Natural killer cell (primary cell): ENCODE measurements around the gene RABGAP1L. TPM values are rescaled to one million over a fixed set of nuclear protein-coding genes. Genes with fewer than 3 reads are reported as not detected.
"Not testable (repeated sequence)": the region's sequence is repeated elsewhere in the genome, so short reads cannot be mapped to it uniquely, and the experiment has no call there.

Experiments used
- ATAC-seq, 3 donors: fragments of 150-1000 bp in 2 of 3; fragments of 200-7000 bp in 1 of 3; cut with Tn5 transposase; 1 replicate in 1 of 3; 2 replicates in 2 of 3; pipeline ENCODE4 v1.10.0; 2021; ENCODE audit warnings: mild to moderate bottlenecking in 2 of 3, moderate library complexity in 2 of 3
- DNase-seq, 2 donors: peaks; one replicate each; pipeline versions ENCODE4 v3.0.0 to v3.0.0-alpha.2; 2013 to 2021; ENCODE audit warnings: mixed read lengths in 1 of 2
- H3K27ac ChIP-seq: one replicate; pipeline ENCODE4 v1.5.1; 2013; ENCODE audit warnings: mild to moderate bottlenecking, low read length
- H3K27me3 ChIP-seq: one replicate; pipeline ENCODE4 v1.6.1; 2013; ENCODE audit warnings: low read length; ENCODE audit not compliant: control insufficient read depth, insufficient read depth
- H3K36me3 ChIP-seq: one replicate; pipeline ENCODE4 v1.6.1; 2013; ENCODE audit warnings: low read length; ENCODE audit not compliant: control insufficient read depth, insufficient read depth
- H3K4me1 ChIP-seq: one replicate; pipeline ENCODE4 v1.6.1; 2013; ENCODE audit warnings: low read length; ENCODE audit not compliant: control insufficient read depth, insufficient read depth
- H3K4me3 ChIP-seq: one replicate; pipeline ENCODE4 v1.5.1; 2013; ENCODE audit warnings: low read length
- H3K9me3 ChIP-seq: one replicate; pipeline ENCODE4 v1.6.1; 2013; ENCODE audit warnings: low read length; ENCODE audit not compliant: control insufficient read depth, insufficient read depth
- H3K27ac Mint-ChIP-seq, 2 donors: one replicate each; pipeline ENCODE4 v1.8.0; 2022; ENCODE audit warnings: mild to moderate bottlenecking in 2 of 2, mixed read lengths in 2 of 2, moderate library complexity in 1 of 2
- H3K27me3 Mint-ChIP-seq, 2 donors: one replicate each; pipeline ENCODE4 v1.8.0; 2022; ENCODE audit warnings: low read depth in 2 of 2, mixed read lengths in 2 of 2
- H3K36me3 Mint-ChIP-seq: one replicate; pipeline ENCODE4 v1.8.0; 2022; ENCODE audit warnings: mixed read lengths
- H3K4me1 Mint-ChIP-seq, 2 donors: one replicate each; pipeline ENCODE4 v1.8.0; 2022; ENCODE audit warnings: mixed read lengths in 2 of 2
- H3K4me3 Mint-ChIP-seq: one replicate; pipeline ENCODE4 v1.8.0; 2022; ENCODE audit warnings: mild to moderate bottlenecking, moderate library complexity, mixed read lengths
- H3K9me3 Mint-ChIP-seq, 2 donors: one replicate each; pipeline ENCODE4 v1.8.0; 2022; ENCODE audit warnings: mixed read lengths in 2 of 2
- WGBS: methylation state at CpG from one replicate; pipeline ENCODE4 v1.1.7; 2013; ENCODE audit warnings: missing lambda C conversion rate; ENCODE audit not compliant: insufficient coverage; 5-methylcytosine and 5-hydroxymethylcytosine counted together
- intact Hi-C: fragments of 100-400 bp; cut with micrococcal nuclease; formaldehyde crosslinking; loops from one replicate; pipeline ENCODE4 v1.14.2; 2022
- total RNA-seq, 4 donors: library from RNA; stranded (reverse); fragments of 120-200 nt in 1 of 4; gene quantifications; one replicate each; pipeline versions ENCODE4 v1.2.3 to v1.2.4, GENCODE V29; 2013 to 2022
- TF ChIP-seq, protein P1 (sequence below): fragments of 200-600 bp; IDR thresholded peaks from one replicate; pipeline ENCODE4 v1.8.0; 2022; ENCODE audit warnings: antibody characterized with exemption

The RABGAP1L gene
- total RNA-seq, 3 donors from 2014 or later (not counting 1 experiment from before 2014, with no cell fraction given) = 145 to 168 (median 153) TPM

- H3K4me1 ChIP-seq = no peaks in the 10 kb centered on the region
- WGBS = 65% methylated on average over 4 of the region's 7 CpGs
- no peaks in the 10 kb centered on the region for H3K27me3 ChIP-seq
- no peak overlapping the region for H3K27ac ChIP-seq
- no peaks in the 10 kb centered on the region for H3K9me3 Mint-ChIP-seq
- DNase-seq (no peak), ATAC-seq (no peak)
- no peak overlapping the region for H3K27ac Mint-ChIP-seq
- peaks cover 4 to 31% of the 10 kb centered on the region in 2 donors for H3K27me3 Mint-ChIP-seq
- no peaks in the 10 kb centered on the region for H3K4me1 Mint-ChIP-seq
- no peaks in the 10 kb centered on the region for H3K9me3 ChIP-seq
- H3K36me3 Mint-ChIP-seq = no peaks in the 10 kb centered on the region
- intact Hi-C loops = no loop called here
- H3K4me3 Mint-ChIP-seq = no peak overlapping the region
- TF ChIP-seq, protein P1, sequence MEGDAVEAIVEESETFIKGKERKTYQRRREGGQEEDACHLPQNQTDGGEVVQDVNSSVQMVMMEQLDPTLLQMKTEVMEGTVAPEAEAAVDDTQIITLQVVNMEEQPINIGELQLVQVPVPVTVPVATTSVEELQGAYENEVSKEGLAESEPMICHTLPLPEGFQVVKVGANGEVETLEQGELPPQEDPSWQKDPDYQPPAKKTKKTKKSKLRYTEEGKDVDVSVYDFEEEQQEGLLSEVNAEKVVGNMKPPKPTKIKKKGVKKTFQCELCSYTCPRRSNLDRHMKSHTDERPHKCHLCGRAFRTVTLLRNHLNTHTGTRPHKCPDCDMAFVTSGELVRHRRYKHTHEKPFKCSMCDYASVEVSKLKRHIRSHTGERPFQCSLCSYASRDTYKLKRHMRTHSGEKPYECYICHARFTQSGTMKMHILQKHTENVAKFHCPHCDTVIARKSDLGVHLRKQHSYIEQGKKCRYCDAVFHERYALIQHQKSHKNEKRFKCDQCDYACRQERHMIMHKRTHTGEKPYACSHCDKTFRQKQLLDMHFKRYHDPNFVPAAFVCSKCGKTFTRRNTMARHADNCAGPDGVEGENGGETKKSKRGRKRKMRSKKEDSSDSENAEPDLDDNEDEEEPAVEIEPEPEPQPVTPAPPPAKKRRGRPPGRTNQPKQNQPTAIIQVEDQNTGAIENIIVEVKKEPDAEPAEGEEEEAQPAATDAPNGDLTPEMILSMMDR = no peak
- no peaks in the 10 kb centered on the region for H3K36me3 ChIP-seq
- H3K4me3 ChIP-seq = no peak overlapping the region
Measured at GRCh38 chr1:175037416-175037815, 878.1 kb downstream of the RABGAP1L start.

- no peaks in the 10 kb centered on the region for H3K36me3 ChIP-seq
- no peak overlapping the region for H3K4me3 Mint-ChIP-seq
- H3K4me3 ChIP-seq = no peak overlapping the region
- intact Hi-C loops = no loop called here
- ATAC-seq (no peak), DNase-seq (no peak)
- H3K27ac ChIP-seq = no peak overlapping the region
- no peaks in the 10 kb centered on the region for H3K27me3 ChIP-seq
- TF ChIP-seq, protein P1 = no peak
- 67% methylated on average over 4 of the region's 4 CpGs for WGBS
- H3K9me3 Mint-ChIP-seq = no peaks in the 10 kb centered on the region
- no peaks in the 10 kb centered on the region for H3K4me1 ChIP-seq
- no peaks in the 10 kb centered on the region for H3K4me1 Mint-ChIP-seq
- no peak overlapping the region for H3K27ac Mint-ChIP-seq
- no peaks in the 10 kb centered on the region for H3K36me3 Mint-ChIP-seq
- H3K27me3 Mint-ChIP-seq = peaks cover 7 to 29% of the 10 kb centered on the region in 2 donors
- no peaks in the 10 kb centered on the region for H3K9me3 ChIP-seq
Measured at GRCh38 chr1:175040324-175040879, 881.1 kb downstream of the RABGAP1L start.

- H3K27ac ChIP-seq = no peak overlapping the region
- ATAC-seq = no peak
- H3K4me1 ChIP-seq = no peaks in the 10 kb centered on the region
- no peaks in the 10 kb centered on the region for H3K9me3 ChIP-seq
- no peak overlapping the region for H3K4me3 ChIP-seq
- Mint-ChIP-seq H3K4me1 (no peaks in the 10 kb centered on the region), H3K36me3 (no peaks in the 10 kb centered on the region), H3K27ac (no peak overlapping the region), H3K9me3 (no peaks in the 10 kb centered on the region), H3K27me3 (peaks cover 13 to 34% of the 10 kb centered on the region in 2 donors), H3K4me3 (no peak overlapping the region)
- DNase-seq = no peak
- no peaks in the 10 kb centered on the region for H3K36me3 ChIP-seq
- H3K27me3 ChIP-seq = no peaks in the 10 kb centered on the region
- TF ChIP-seq, protein P1 = no peak
- intact Hi-C loops = no loop called here
- 85% methylated on average over 3 of the region's 3 CpGs for WGBS
Measured at GRCh38 chr1:175042650-175043049, 883.3 kb downstream of the RABGAP1L start.

DNA sequence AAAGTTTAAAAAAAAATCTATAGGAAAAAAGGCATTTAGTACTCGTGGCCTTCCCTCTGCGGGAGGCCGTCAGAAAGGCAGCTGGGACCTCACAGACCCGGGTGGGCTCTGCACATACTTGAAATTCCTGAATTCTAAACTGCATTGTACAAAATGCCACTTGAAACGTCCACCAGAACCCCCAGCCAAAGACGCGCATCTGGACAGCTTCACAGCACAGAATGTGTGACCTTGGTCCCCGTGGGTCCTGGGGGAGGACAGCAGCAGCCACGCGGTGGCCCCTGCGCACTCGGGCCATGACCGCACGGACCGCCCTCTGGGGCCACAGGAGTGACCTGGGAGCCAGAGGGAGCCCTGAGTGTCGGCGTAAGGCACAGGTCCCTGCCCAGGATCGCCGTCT is 884.5 kb downstream of the RABGAP1L start:
- ATAC-seq = no peak
- TF ChIP-seq, protein P1 = no peak
- no peak for DNase-seq
- H3K4me3 ChIP-seq = no peak overlapping the region
- H3K9me3 ChIP-seq = no peaks in the 10 kb centered on the region
- WGBS = 90% methylated on average over 19 of the region's 19 CpGs
- intact Hi-C loops = no loop called here
- no peak overlapping the region for H3K4me3 Mint-ChIP-seq
- no peak overlapping the region for H3K27ac ChIP-seq
- no peaks in the 10 kb centered on the region for H3K9me3 Mint-ChIP-seq
- H3K27me3 Mint-ChIP-seq = peaks cover 22 to 38% of the 10 kb centered on the region in 2 donors
- no peaks in the 10 kb centered on the region for H3K4me1 ChIP-seq
- H3K4me1 Mint-ChIP-seq = no peaks in the 10 kb centered on the region
- H3K27me3 ChIP-seq = peaks cover 3% of the 10 kb centered on the region
- no peaks in the 10 kb centered on the region for H3K36me3 Mint-ChIP-seq
- no peak overlapping the region for H3K27ac Mint-ChIP-seq
- H3K36me3 ChIP-seq = no peaks in the 10 kb centered on the region

- 83% methylated on average over 18 of the region's 18 CpGs for WGBS
- H3K4me1 ChIP-seq, intact Hi-C loops, H3K4me1 Mint-ChIP-seq, H3K27me3 ChIP-seq, H3K9me3 Mint-ChIP-seq, H3K36me3 Mint-ChIP-seq, H3K4me3 Mint-ChIP-seq, H3K27ac ChIP-seq, H3K36me3 ChIP-seq, H3K9me3 ChIP-seq, DNase-seq, H3K27ac Mint-ChIP-seq, ATAC-seq, H3K4me3 ChIP-seq: not testable (repeated sequence)
- peaks cover 29 to 38% of the 10 kb centered on the region in 2 donors for H3K27me3 Mint-ChIP-seq
Measured at GRCh38 chr1:175044591-175044990, 885.3 kb downstream of the RABGAP1L start.
